Stomach (tissue), 4 donors: ENCODE results near the gene SPRED3.

Experiments used
- POLR2A ChIP-seq, 4 donors: fragments of 450-650 bp; IDR thresholded peaks; one replicate each; pipeline ENCODE4 v1.6.1; 2016; ENCODE audit warnings: antibody characterized with exemption in 4 of 4, control low read depth in 2 of 4, mild to moderate bottlenecking in 1 of 4, moderate library complexity in 1 of 4
- POLR2AphosphoS5 ChIP-seq, 3 donors: sonication (generic); formaldehyde crosslinking; IDR thresholded peaks; one replicate each; pipeline ENCODE4 v1.6.1; 2016; ENCODE audit warnings: antibody characterized with exemption in 3 of 3
- TF ChIP-seq, protein P1 (sequence below), 7 experiments: fragments of 450-650 bp in 4 of 7; fragments of 200-600 bp in 3 of 7; sonication (generic) in 3 of 7; IDR thresholded peaks; one replicate each; pipeline ENCODE4 v1.5.1; 2016 to 2019; ENCODE audit warnings: antibody characterized with exemption in 7 of 7, control low read depth in 2 of 7, mild to moderate bottlenecking in 1 of 7

DNA sequence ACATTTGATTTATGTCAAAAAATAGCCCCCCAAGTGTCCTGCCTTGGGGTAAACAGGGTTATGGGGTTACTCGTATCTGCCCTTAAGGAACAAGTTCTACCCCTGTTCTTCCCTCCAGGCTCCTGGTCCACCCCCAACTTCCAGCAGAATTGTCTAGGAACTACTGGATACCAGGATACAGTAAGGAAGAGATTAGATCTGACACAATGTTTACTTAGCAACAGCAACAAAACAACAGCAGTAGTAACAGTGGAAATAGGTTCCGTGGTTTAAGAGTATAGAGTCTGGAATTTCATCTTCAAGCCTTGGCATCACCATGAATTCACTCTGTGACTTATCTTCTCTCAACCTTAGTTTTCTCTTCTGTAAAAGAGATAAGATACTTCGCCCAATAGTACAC is 12.7 kb downstream of the SPRED3 start:
- TF ChIP-seq POLR2A (IDR thresholded peaks at IDR 0.05), result no peak
- no peak for TF ChIP-seq POLR2AphosphoS5 (IDR thresholded peaks at IDR 0.05)
- TF ChIP-seq, protein P1, sequence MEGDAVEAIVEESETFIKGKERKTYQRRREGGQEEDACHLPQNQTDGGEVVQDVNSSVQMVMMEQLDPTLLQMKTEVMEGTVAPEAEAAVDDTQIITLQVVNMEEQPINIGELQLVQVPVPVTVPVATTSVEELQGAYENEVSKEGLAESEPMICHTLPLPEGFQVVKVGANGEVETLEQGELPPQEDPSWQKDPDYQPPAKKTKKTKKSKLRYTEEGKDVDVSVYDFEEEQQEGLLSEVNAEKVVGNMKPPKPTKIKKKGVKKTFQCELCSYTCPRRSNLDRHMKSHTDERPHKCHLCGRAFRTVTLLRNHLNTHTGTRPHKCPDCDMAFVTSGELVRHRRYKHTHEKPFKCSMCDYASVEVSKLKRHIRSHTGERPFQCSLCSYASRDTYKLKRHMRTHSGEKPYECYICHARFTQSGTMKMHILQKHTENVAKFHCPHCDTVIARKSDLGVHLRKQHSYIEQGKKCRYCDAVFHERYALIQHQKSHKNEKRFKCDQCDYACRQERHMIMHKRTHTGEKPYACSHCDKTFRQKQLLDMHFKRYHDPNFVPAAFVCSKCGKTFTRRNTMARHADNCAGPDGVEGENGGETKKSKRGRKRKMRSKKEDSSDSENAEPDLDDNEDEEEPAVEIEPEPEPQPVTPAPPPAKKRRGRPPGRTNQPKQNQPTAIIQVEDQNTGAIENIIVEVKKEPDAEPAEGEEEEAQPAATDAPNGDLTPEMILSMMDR (IDR thresholded peaks at IDR 0.05), result no peak
